ENCODE data around the gene MRPS27.
"Not testable (repeated sequence)": the region's sequence is repeated elsewhere in the genome, so short reads cannot be mapped to it uniquely, and the experiment has no call there.

Gene MRPS27

GRCh38 chr5:72202331-72202825, 117.7 kb downstream of the MRPS27 start:
- DNase-seq: no peak

- no peak for DNase-seq
Measured at GRCh38 chr5:72199681-72200080, 120.4 kb downstream of the MRPS27 start.

GRCh38 chr5:72197393-72197792, 122.6 kb downstream of the MRPS27 start:
- no peak for DNase-seq

GRCh38 chr5:72195581-72195980, 124.5 kb downstream of the MRPS27 start:
- no peak for DNase-seq

GRCh38 chr5:72194846-72195245, 125.2 kb downstream of the MRPS27 start:
- DNase-seq: no peak

GRCh38 chr5:72191404-72191803, 128.6 kb downstream of the MRPS27 start:
- DNase-seq: no peak

GRCh38 chr5:72189146-72189545, 130.9 kb downstream of the MRPS27 start:
- peak; percentile 62 for DNase-seq

GRCh38 chr5:72188166-72188565, 131.9 kb downstream of the MRPS27 start:
- DNase-seq: no peak

GRCh38 chr5:72187388-72188075, 132.5 kb downstream of the MRPS27 start:
- DNase-seq: no peak

GRCh38 chr5:72185496-72186329, 134.3 kb downstream of the MRPS27 start:
- DNase-seq: peak; percentile 60

GRCh38 chr5:72184408-72184807, 135.6 kb downstream of the MRPS27 start:
- no peak for DNase-seq

- DNase-seq: no peak
Measured at GRCh38 chr5:72183101-72183520, 136.9 kb downstream of the MRPS27 start.

GRCh38 chr5:72182686-72183085, 137.4 kb downstream of the MRPS27 start:
- no peak for DNase-seq

GRCh38 chr5:72180925-72181324, 139.1 kb downstream of the MRPS27 start:
- DNase-seq: no peak

- no peak for DNase-seq
Measured at GRCh38 chr5:72179816-72180440, 140.1 kb downstream of the MRPS27 start.

- DNase-seq: peak; percentile 98
Measured at GRCh38 chr5:72179028-72179815, 140.8 kb downstream of the MRPS27 start.

GRCh38 chr5:72177538-72177937, 142.5 kb downstream of the MRPS27 start:
- no peak for DNase-seq

- no peak for DNase-seq
Measured at GRCh38 chr5:72172786-72173185, 147.3 kb downstream of the MRPS27 start.

GRCh38 chr5:72171667-72172066, 148.4 kb downstream of the MRPS27 start:
- no peak for DNase-seq

- DNase-seq: not testable (repeated sequence)
Measured at GRCh38 chr5:72171181-72171580, 148.9 kb downstream of the MRPS27 start.

GRCh38 chr5:72170101-72170500, 149.9 kb downstream of the MRPS27 start:
- DNase-seq: no peak
